Fibroblast of lung (primary cell): Measurements from ENCODE around the gene SFN. TPM values are rescaled to one million over a fixed set of nuclear protein-coding genes. Genes with fewer than 3 reads are reported as not detected.

Experiments
- DNase-seq, 2 donors: peaks; one replicate each; pipeline versions ENCODE4 v3.0.0 to v3.0.0-alpha.2; 2010; ENCODE audit warnings: low read depth in 2 of 2
- H2AFZ ChIP-seq: 2 replicates; pipeline ENCODE4 v1.5.1; 2012; ENCODE audit warnings: low read length, control low read depth, inconsistent platforms
- H3K27ac ChIP-seq: 2 replicates; pipeline ENCODE4 v1.5.1; 2011; ENCODE audit warnings: low read length, control low read depth; ENCODE audit not compliant: insufficient read depth
- H3K27me3 ChIP-seq: 2 replicates; pipeline ENCODE4 v1.5.1; 2011; ENCODE audit warnings: mild to moderate bottlenecking, low read length; ENCODE audit not compliant: control insufficient read depth, insufficient read depth
- H3K36me3 ChIP-seq: 2 replicates; pipeline ENCODE4 v1.5.1; 2011; ENCODE audit warnings: low read length; ENCODE audit not compliant: control insufficient read depth, insufficient read depth
- H3K4me1 ChIP-seq: 2 replicates; pipeline ENCODE4 v1.5.1; 2011; ENCODE audit warnings: low read length; ENCODE audit not compliant: control insufficient read depth, insufficient read depth; ENCODE audit errors: extremely low read depth
- H3K4me2 ChIP-seq: 2 replicates; pipeline ENCODE4 v1.5.1; 2011; ENCODE audit warnings: low read length, control low read depth; ENCODE audit not compliant: insufficient read depth; ENCODE audit errors: extremely low read depth
- H3K4me3 ChIP-seq, 4 experiments: fragments of 200-600 bp in 1 of 4; sonication (generic) in 1 of 4; replicated peaks in 1 of 4; 2 replicates each; pipeline ENCODE4 v1.5.1; 2011 to 2016; ENCODE audit warnings: low read length in 4 of 4, low read depth in 3 of 4, mild to moderate bottlenecking in 3 of 4, control low read depth in 2 of 4, inconsistent platforms in 1 of 4, mixed read lengths in 1 of 4; ENCODE audit not compliant: insufficient read depth in 1 of 4; ENCODE audit errors: control extremely low read depth in 1 of 4
- H3K79me2 ChIP-seq: 2 replicates; pipeline ENCODE4 v1.5.1; 2012; ENCODE audit warnings: mild to moderate bottlenecking, low read length, inconsistent platforms; ENCODE audit not compliant: control insufficient read depth, insufficient read depth
- H3K9ac ChIP-seq: 2 replicates; pipeline ENCODE4 v1.5.1; 2011; ENCODE audit warnings: mild to moderate bottlenecking, low read length, control low read depth; ENCODE audit not compliant: insufficient read depth
- H3K9me3 ChIP-seq: 2 replicates; pipeline ENCODE4 v1.5.1; 2012; ENCODE audit warnings: low read depth, low read length; ENCODE audit not compliant: control insufficient read depth, insufficient read depth
- H4K20me1 ChIP-seq: 2 replicates; pipeline ENCODE4 v1.5.1; 2011; ENCODE audit warnings: low read length; ENCODE audit not compliant: control insufficient read depth, insufficient read depth; ENCODE audit errors: extremely low read depth
- CTCF ChIP-seq, 2 donors: IDR thresholded peaks in 1 of 2; conservative IDR thresholded peaks in 1 of 2; 1 replicate in 1 of 2; 2 replicates in 1 of 2; pipeline ENCODE4 v1.5.1; 2011 to 2012; ENCODE audit warnings: low read length in 2 of 2, control low read depth in 1 of 2, inconsistent platforms in 1 of 2, low read depth in 1 of 2, mild to moderate bottlenecking in 1 of 2
- EZH2 ChIP-seq: IDR thresholded peaks from 2 replicates; pipeline ENCODE4 v1.5.1; 2012; ENCODE audit warnings: low read length, control low read depth, mild to moderate bottlenecking; ENCODE audit errors: missing control alignments
- polyA plus RNA-seq, 2 donors: library from polyadenylated mRNA; depleted of rRNA in 1 of 2; stranded (reverse) in 1 of 2; unstranded in 1 of 2; fragments of >200 nt; gene quantifications; 2 replicates each; pipeline ENCODE4 v1.2.1, GENCODE V29; 2011 to 2012; ENCODE audit warnings: missing spikeins in 1 of 2
- total RNA-seq: library from RNA; depleted of rRNA; stranded (reverse); fragments of >200 nt; gene quantifications from 2 replicates; pipeline ENCODE4 v1.2.1, GENCODE V29; 2014

Gene SFN
- total and polyA plus RNA-seq, 2 donors (not counting 1 experiment from before 2014, with no cell fraction given), result 0.19 TPM; not detected in 1

- Histone ChIP-seq H3K36me3 (peaks cover 16% of the 10 kb centered on the region), H3K9me3 (no peaks in the 10 kb centered on the region), H3K9ac (peak within 1 kb of the TSS; percentile 98), H3K4me2 (peak within 1 kb of the TSS; percentile 97), H2AFZ (peak within 1 kb of the TSS; percentile 96), H3K79me2 (peaks cover 18% of the 10 kb centered on the region), H3K4me1 (peaks cover 10% of the 10 kb centered on the region), H3K4me3 (peak within 1 kb of the TSS; percentile 72 to 98 (median 90)), H4K20me1 (no peaks in the 10 kb centered on the region), H3K27ac (peak within 1 kb of the TSS; percentile 92), H3K27me3 (no peaks in the 10 kb centered on the region)
- TF ChIP-seq CTCF (conservative IDR thresholded peaks at IDR 0.05 in 1 of 2, IDR thresholded peaks at IDR 0.05 in 1 of 2; ENCODE audit: low read depth in 1 of 2, low read length in 2 of 2) (no peak), EZH2 (no peak)
- DNase-seq, result peak; percentile 76 to 78
These were observed 26.9 kb downstream of the SFN start, which contains the start of gene GPN2 for GRCh38 chr1:26889551-26890466. GPN2 (minus strand) TSS chr1:26890283; CDS start chr1:26890096, 187 bp downstream.

GRCh38 chr1:26890467-26890796 lies 27.5 kb downstream of the SFN start:
- Histone ChIP-seq H3K79me2 (peaks cover 18% of the 10 kb centered on the region), H3K4me2 (peak overlapping the region; percentile 97), H3K9ac (peak overlapping the region; percentile 98), H3K27ac (peak overlapping the region; percentile 92), H3K27me3 (no peaks in the 10 kb centered on the region), H3K4me3 (peak overlapping the region; percentile 72 to 98 (median 90)), H2AFZ (peak overlapping the region; percentile 96), H3K4me1 (peaks cover 10% of the 10 kb centered on the region), H3K9me3 (no peaks in the 10 kb centered on the region), H4K20me1 (no peaks in the 10 kb centered on the region), H3K36me3 (peaks cover 15% of the 10 kb centered on the region)
- TF ChIP-seq CTCF (conservative IDR thresholded peaks at IDR 0.05 in 1 of 2, IDR thresholded peaks at IDR 0.05 in 1 of 2; ENCODE audit: low read depth in 1 of 2, low read length in 2 of 2) (no peak), EZH2 (no peak)
- DNase-seq, result no peak

- H3K4me1 ChIP-seq, result peaks cover 6% of the 10 kb centered on the region
- H3K27me3 ChIP-seq, result no peaks in the 10 kb centered on the region
- H3K4me3 ChIP-seq, result no peak overlapping the region
- no peaks in the 10 kb centered on the region for H3K9me3 ChIP-seq
- no peak for TF ChIP-seq EZH2
- no peak for TF ChIP-seq CTCF (conservative IDR thresholded peaks at IDR 0.05 in 1 of 2, IDR thresholded peaks at IDR 0.05 in 1 of 2; ENCODE audit: low read depth in 1 of 2, low read length in 2 of 2)
- DNase-seq, result no peak
- H3K4me2 ChIP-seq, result no peak overlapping the region
- no peak overlapping the region for H3K9ac ChIP-seq
- no peak overlapping the region for H2AFZ ChIP-seq
- peaks cover 18% of the 10 kb centered on the region for H3K79me2 ChIP-seq
- no peak overlapping the region for H3K27ac ChIP-seq
- H3K36me3 ChIP-seq, result peaks cover 11% of the 10 kb centered on the region
- H4K20me1 ChIP-seq, result no peaks in the 10 kb centered on the region
These were observed 31.3 kb downstream of the SFN start for GRCh38 chr1:26894263-26894662.
